Neural cell (in vitro differentiated cells): Measurements from ENCODE around the gene LURAP1L.

Experiments
- CTCF ChIP-seq: fragments of 450-650 bp; IDR thresholded peaks from 2 replicates; pipeline ENCODE4 v1.5.1; 2014; ENCODE audit warnings: antibody characterized with exemption, mild to moderate bottlenecking, moderate library complexity; ENCODE audit not compliant: poor library complexity, severe bottlenecking
- EZH2 ChIP-seq: fragments of 200-600, 300-800 bp; shearing (Covaris generic), sonication (generic); IDR thresholded peaks from 2 replicates; pipeline ENCODE4 v1.6.1; 2014; ENCODE audit warnings: antibody characterized with exemption, low read length, borderline replicate concordance, mild to moderate bottlenecking; ENCODE audit not compliant: insufficient read depth, poor library complexity, severe bottlenecking
- POLR2AphosphoS5 ChIP-seq: IDR thresholded peaks from 2 replicates; pipeline ENCODE4 v1.6.1; 2012

- TF ChIP-seq CTCF, result no peak
- TF ChIP-seq POLR2AphosphoS5, result no peak
- TF ChIP-seq EZH2, result no peak
Observed at GRCh38 chr9:12853051-12853450, 78.2 kb downstream of the LURAP1L start.
